ENCODE data around the gene G6PC3.
"Not testable (repeated sequence)": the region's sequence is repeated elsewhere in the genome, so short reads cannot be mapped to it uniquely, and the experiment has no call there.

The G6PC3 gene, protein sequence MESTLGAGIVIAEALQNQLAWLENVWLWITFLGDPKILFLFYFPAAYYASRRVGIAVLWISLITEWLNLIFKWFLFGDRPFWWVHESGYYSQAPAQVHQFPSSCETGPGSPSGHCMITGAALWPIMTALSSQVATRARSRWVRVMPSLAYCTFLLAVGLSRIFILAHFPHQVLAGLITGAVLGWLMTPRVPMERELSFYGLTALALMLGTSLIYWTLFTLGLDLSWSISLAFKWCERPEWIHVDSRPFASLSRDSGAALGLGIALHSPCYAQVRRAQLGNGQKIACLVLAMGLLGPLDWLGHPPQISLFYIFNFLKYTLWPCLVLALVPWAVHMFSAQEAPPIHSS

GRCh38 chr17:44070455-44071197 is at the start of gene G6PC3:
TSS of gene G6PC3 (plus strand) at chr17:44070735. CDS start at chr17:44070966, 231 bp downstream.
- peaks cover 45 to 78% (median 59%) of the 10 kb centered on the region in 10 experiments for H3K4me1 ChIP-seq
- TF ChIP-seq Cebpa-rat (IDR thresholded peaks at IDR 0.05), result no peak
- H3K9me3 ChIP-seq (replicated peaks in 1 of 11), result no peaks in the 10 kb centered on the region
- H3K36me3 ChIP-seq, result peaks cover 18 to 29% (median 24%) of the 10 kb centered on the region in 11 experiments
- H3K27me3 ChIP-seq, result no peaks in the 10 kb centered on the region
- H3K9ac ChIP-seq, result peak within 1 kb of the TSS; percentile 79 to 95 (median 89)
- peaks cover under 1 to 7% (median 4%) of the 10 kb centered on the region in 11 experiments; a peak in 16 of 22 replicates for H4K20me1 ChIP-seq
- H3K4me2 ChIP-seq, result peak within 1 kb of the TSS; percentile 93 to 100 (median 97)
- peak within 1 kb of the TSS; percentile 55 to 76 (median 72) for H3K4me3 ChIP-seq
- peak within 1 kb of the TSS; percentile 74 to 97 (median 93) for H3K27ac ChIP-seq

DNA sequence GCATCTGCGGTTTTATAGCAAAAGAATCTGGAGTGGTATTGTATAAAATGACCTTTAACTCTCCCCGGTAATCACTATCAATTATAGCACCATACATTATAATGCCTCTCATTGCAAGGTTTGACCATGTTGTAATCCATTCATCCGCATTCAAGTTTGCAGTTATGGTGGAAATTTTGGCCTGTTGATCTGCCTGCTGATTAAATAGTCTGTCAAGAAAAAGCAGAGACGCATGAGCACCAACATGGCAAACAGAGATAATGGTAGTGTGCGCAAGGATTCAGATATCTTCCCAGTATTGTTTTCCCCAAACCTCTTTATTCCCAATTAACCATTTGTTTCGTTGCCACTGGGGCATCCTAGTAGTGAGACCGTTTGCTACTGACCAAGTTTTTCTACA is 49.3 kb upstream of the G6PC3 start:
- Histone ChIP-seq H4K20me1 (peaks cover 0 to 37% (median 21%) of the 10 kb centered on the region in 11 experiments; a peak in 13 of 22 replicates), H3K36me3 (peaks cover 17 to 65% (median 38%) of the 10 kb centered on the region in 11 experiments; a peak in 19 of 22 replicates), H3K4me1 (peaks cover 0 to 22% (median 8%) of the 10 kb centered on the region in 10 experiments; a peak in 7 of 20 replicates)
- H3K27me3 ChIP-seq; H3K4me2 ChIP-seq; H3K9me3 ChIP-seq (replicated peaks in 1 of 11); H3K27ac ChIP-seq; H3K4me3 ChIP-seq; H3K9ac ChIP-seq: not testable (repeated sequence)

DNA sequence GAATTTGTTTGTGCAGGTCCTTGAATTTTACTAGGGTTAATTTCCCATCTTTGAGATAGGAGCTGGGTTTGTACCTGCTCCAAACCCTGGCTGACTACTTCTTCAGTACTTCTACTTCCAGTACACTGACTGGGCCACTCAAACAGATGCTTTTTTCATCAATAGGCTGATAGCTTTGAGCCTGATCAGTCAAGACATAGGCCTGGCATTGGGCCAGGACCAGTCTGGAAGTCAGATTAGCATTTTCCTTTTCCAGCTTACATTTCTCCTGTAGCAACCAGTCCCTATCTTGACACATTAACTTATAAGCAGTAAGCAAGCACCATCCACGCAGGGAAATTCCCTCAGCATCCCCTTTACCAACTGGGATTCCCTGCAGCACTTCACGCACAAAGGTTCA is 48.3 kb upstream of the G6PC3 start:
- H3K9me3 ChIP-seq (replicated peaks in 1 of 11), result no peaks in the 10 kb centered on the region
- no peak overlapping the region for H3K27ac ChIP-seq
- no peaks in the 10 kb centered on the region for H3K27me3 ChIP-seq
- peaks cover 0 to 39% (median 21%) of the 10 kb centered on the region in 11 experiments; a peak in 13 of 22 replicates for H4K20me1 ChIP-seq
- no peak for TF ChIP-seq Cebpa-rat (IDR thresholded peaks at IDR 0.05)
- H3K36me3 ChIP-seq, result peaks cover 18 to 68% (median 40%) of the 10 kb centered on the region in 11 experiments; a peak in 19 of 22 replicates
- no peak overlapping the region for H3K9ac ChIP-seq
- no peak overlapping the region for H3K4me3 ChIP-seq
- H3K4me2 ChIP-seq, result no peak overlapping the region
- H3K4me1 ChIP-seq, result peaks cover 0 to 25% (median 8%) of the 10 kb centered on the region in 10 experiments; a peak in 7 of 20 replicates

DNA sequence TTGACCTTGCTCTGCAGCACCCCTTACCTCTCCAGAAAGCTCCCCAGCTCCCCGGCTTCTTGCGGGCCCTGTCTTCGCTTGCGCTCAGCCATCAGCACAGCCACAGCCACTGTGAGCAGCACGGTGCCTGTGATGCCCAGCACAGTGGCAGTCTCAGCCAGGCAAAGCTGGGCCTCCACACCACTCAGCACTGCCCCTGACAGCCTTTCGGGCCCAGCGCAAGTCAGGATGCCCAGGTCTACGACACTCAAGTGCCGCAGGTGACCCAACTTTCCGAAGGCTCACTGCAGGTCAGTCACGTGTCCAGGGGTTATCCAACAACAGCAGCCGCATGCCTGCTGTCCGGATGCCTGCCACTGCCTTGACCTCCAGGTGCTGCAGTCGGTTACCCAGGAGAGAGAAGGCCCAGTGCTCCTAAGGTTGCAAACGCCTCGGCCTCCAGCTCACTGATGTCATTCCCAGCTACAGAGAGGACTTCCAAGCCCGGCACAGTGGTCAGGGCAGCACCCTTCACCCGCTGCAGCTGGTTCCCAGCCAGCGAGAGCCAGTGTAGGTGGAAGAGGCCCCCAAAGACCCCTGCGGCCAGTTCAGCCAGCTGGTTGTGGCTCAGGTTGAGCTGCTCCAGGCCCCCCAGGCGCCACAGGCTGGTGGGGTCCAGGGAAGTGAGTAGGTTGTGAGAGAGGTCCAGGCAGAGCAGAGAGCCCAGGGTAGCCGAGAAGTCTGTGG is 46.8 kb upstream of the G6PC3 start:
- H3K4me1 ChIP-seq, result peaks cover 0 to 25% (median 8%) of the 10 kb centered on the region in 10 experiments; a peak in 7 of 20 replicates
- no peak overlapping the region for H3K9ac ChIP-seq
- H3K4me3 ChIP-seq, result no peak overlapping the region
- peaks cover 21 to 73% (median 48%) of the 10 kb centered on the region in 11 experiments for H3K36me3 ChIP-seq
- H3K27me3 ChIP-seq, result no peaks in the 10 kb centered on the region
- no peaks in the 10 kb centered on the region for H3K9me3 ChIP-seq (replicated peaks in 1 of 11)
- H4K20me1 ChIP-seq, result peaks cover 0 to 44% (median 26%) of the 10 kb centered on the region in 11 experiments; a peak in 15 of 22 replicates
- 0 out of 22 replicates have a peak overlapping the region, but pooled peaks of 2 of the 11 experiments have one; percentile 9 to 24 for H3K4me2 ChIP-seq
- H3K27ac ChIP-seq, result no peak overlapping the region
- no peak for TF ChIP-seq Cebpa-rat (IDR thresholded peaks at IDR 0.05)

DNA sequence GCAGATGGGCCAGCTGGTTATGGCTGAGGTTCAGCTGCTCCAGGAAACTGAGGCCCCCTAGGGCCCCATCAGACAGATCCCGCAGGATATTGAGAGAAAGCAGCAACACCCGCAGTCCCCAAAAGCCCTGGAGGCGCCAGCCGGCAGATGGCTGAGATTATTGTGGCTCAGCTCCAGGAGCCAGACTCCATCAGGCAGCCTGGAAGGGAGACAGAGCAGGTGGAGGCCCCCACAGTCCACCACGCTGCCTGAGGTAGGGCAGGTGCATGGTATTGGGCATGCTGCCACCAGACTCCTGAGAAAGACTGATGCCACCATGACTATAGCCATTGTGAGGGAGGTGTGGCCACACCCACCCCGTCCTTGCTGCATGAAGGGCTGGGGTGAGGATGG is 46.3 kb upstream of the G6PC3 start:
- no peak overlapping the region for H3K27ac ChIP-seq
- peak overlapping the region in 2 of 11 experiments; percentile 9 to 24; a peak in 1 of 22 replicates for H3K4me2 ChIP-seq
- no peak overlapping the region for H3K4me3 ChIP-seq
- no peaks in the 10 kb centered on the region for H3K27me3 ChIP-seq
- H4K20me1 ChIP-seq, result peaks cover 0 to 50% (median 31%) of the 10 kb centered on the region in 11 experiments; a peak in 16 of 22 replicates
- no peak overlapping the region for H3K9ac ChIP-seq
- H3K9me3 ChIP-seq (replicated peaks in 1 of 11), result no peaks in the 10 kb centered on the region
- peaks cover 21 to 79% (median 53%) of the 10 kb centered on the region in 11 experiments for H3K36me3 ChIP-seq
- H3K4me1 ChIP-seq, result peaks cover 0 to 25% (median 8%) of the 10 kb centered on the region in 10 experiments; a peak in 7 of 20 replicates
- TF ChIP-seq Cebpa-rat (IDR thresholded peaks at IDR 0.05), result no peak

- no peaks in the 10 kb centered on the region for H3K27me3 ChIP-seq
- no peak overlapping the region for H3K27ac ChIP-seq
- 0 out of 22 replicates have a peak overlapping the region, but pooled peaks of 1 of the 11 experiments have one; percentile 4 for H3K9ac ChIP-seq
- no peak for TF ChIP-seq Cebpa-rat (IDR thresholded peaks at IDR 0.05)
- peaks cover 0 to 54% (median 31%) of the 10 kb centered on the region in 11 experiments; a peak in 16 of 22 replicates for H4K20me1 ChIP-seq
- peaks cover 0 to 25% (median 8%) of the 10 kb centered on the region in 10 experiments; a peak in 7 of 20 replicates for H3K4me1 ChIP-seq
- peaks cover 21 to 81% (median 57%) of the 10 kb centered on the region in 11 experiments for H3K36me3 ChIP-seq
- H3K4me3 ChIP-seq, result no peak overlapping the region
- H3K4me2 ChIP-seq, result peak overlapping the region in 2 of 11 experiments; percentile 9 to 24; a peak in 2 of 22 replicates
- H3K9me3 ChIP-seq (replicated peaks in 1 of 11), result no peaks in the 10 kb centered on the region
Observed at GRCh38 chr17:44024853-44025252, 45.7 kb upstream of the G6PC3 start.

DNA sequence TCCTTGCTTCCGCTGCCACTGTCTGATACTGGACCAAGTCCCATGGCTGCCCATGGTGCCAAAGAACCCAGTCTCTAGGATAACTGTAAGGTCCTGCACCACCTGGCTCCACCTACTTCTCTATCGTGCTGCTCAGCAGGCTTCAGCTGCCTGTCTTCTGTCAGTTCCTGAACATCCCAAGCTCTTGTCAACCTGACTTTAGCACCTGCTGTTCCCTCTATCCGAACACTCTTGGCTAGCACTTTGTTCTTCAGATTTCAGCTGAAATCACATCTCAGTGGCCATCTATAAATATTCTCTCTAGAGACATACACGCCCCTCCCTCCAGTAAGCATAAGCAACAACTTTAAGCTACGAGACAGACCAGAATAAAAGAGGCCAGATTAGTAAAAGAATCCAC is 40.8 kb upstream of the G6PC3 start:
- peaks cover 40 to 82% (median 71%) of the 10 kb centered on the region in 11 experiments for H3K36me3 ChIP-seq

GRCh38 chr17:44030482-44030881 is 40.1 kb upstream of the G6PC3 start:
- Histone ChIP-seq H3K9ac (no peak overlapping the region), H4K20me1 (peaks cover 0 to 43% (median 15%) of the 10 kb centered on the region in 11 experiments; a peak in 15 of 22 replicates), H3K4me3 (no peak overlapping the region), H3K4me1 (peaks cover 6 to 23% (median 12%) of the 10 kb centered on the region in 10 experiments; a peak in 17 of 20 replicates), H3K9me3 (replicated peaks in 1 of 11) (no peaks in the 10 kb centered on the region), H3K27me3 (no peaks in the 10 kb centered on the region), H3K36me3 (peaks cover 36 to 75% (median 66%) of the 10 kb centered on the region in 11 experiments), H3K27ac (no peak overlapping the region), H3K4me2 (no peak overlapping the region)
- no peak for TF ChIP-seq Cebpa-rat (IDR thresholded peaks at IDR 0.05)

More for the DNA sequence above, 40.8 kb upstream of the G6PC3 start:
- H3K27me3 ChIP-seq, result no peaks in the 10 kb centered on the region
- TF ChIP-seq Cebpa-rat (IDR thresholded peaks at IDR 0.05), result no peak
- H3K9me3 ChIP-seq (replicated peaks in 1 of 11), result no peaks in the 10 kb centered on the region
- no peak overlapping the region for H3K27ac ChIP-seq
- peaks cover 0 to 50% (median 22%) of the 10 kb centered on the region in 11 experiments; a peak in 15 of 22 replicates for H4K20me1 ChIP-seq
- no peak overlapping the region for H3K9ac ChIP-seq
- H3K4me1 ChIP-seq, result peaks cover 6 to 30% (median 16%) of the 10 kb centered on the region in 10 experiments; a peak in 17 of 20 replicates
- no peak overlapping the region for H3K4me2 ChIP-seq
- H3K4me3 ChIP-seq, result no peak overlapping the region

Measured in BLaER1 treated with 17β-estradiol and CSF1 and Interleukin-3, amounts not matched to agents 10 nM and 100 nM (cell line).